Mesodermal cell (in vitro differentiated cells): Measurements from ENCODE around the gene VIPAS39. TPM values are rescaled to one million over a fixed set of nuclear protein-coding genes. Genes with fewer than 3 reads are reported as not detected.

Source experiments
- H3K27ac ChIP-seq: 2 replicates; pipeline ENCODE4 v1.7.0; 2013; ENCODE audit warnings: mild to moderate bottlenecking, low read depth, low read length, moderate library complexity; ENCODE audit not compliant: severe bottlenecking
- H3K36me3 ChIP-seq: 2 replicates; pipeline ENCODE4 v1.7.1; 2013; ENCODE audit warnings: mild to moderate bottlenecking, low read length, moderate library complexity; ENCODE audit not compliant: control insufficient read depth, insufficient read depth
- H3K4me1 ChIP-seq: one replicate; pipeline ENCODE4 v1.7.1; 2013; ENCODE audit warnings: mild to moderate bottlenecking, low read length; ENCODE audit not compliant: insufficient read depth, control insufficient read depth, poor library complexity, severe bottlenecking
- H3K4me3 ChIP-seq: 2 replicates; pipeline ENCODE4 v1.7.0; 2013; ENCODE audit warnings: low read length, control low read depth, mild to moderate bottlenecking; ENCODE audit not compliant: insufficient read depth, poor library complexity, severe bottlenecking; ENCODE audit errors: extremely low read depth
- H3K9me3 ChIP-seq: 2 replicates; pipeline ENCODE4 v1.7.1; 2013; ENCODE audit warnings: mild to moderate bottlenecking, low read length, moderate library complexity; ENCODE audit not compliant: control insufficient read depth
- WGBS, 2 experiments: methylation state at CpG; one replicate each; pipeline ENCODE4 v1.1.5; 2013; ENCODE audit warnings: missing lambda C conversion rate in 2 of 2; ENCODE audit not compliant: insufficient coverage in 2 of 2; 5-methylcytosine and 5-hydroxymethylcytosine counted together
- polyA plus RNA-seq, 2 experiments: library from polyadenylated mRNA; stranded (reverse); fragments of 50-300 nt; gene quantifications; one replicate each; pipeline ENCODE4 v1.2.3, GENCODE V29; 2013

The VIPAS39 gene
- 32.0 TPM for polyA plus RNA-seq (2013, experiment 1 of 2)
- 31.8 TPM for polyA plus RNA-seq (2013, experiment 2 of 2)

DNA sequence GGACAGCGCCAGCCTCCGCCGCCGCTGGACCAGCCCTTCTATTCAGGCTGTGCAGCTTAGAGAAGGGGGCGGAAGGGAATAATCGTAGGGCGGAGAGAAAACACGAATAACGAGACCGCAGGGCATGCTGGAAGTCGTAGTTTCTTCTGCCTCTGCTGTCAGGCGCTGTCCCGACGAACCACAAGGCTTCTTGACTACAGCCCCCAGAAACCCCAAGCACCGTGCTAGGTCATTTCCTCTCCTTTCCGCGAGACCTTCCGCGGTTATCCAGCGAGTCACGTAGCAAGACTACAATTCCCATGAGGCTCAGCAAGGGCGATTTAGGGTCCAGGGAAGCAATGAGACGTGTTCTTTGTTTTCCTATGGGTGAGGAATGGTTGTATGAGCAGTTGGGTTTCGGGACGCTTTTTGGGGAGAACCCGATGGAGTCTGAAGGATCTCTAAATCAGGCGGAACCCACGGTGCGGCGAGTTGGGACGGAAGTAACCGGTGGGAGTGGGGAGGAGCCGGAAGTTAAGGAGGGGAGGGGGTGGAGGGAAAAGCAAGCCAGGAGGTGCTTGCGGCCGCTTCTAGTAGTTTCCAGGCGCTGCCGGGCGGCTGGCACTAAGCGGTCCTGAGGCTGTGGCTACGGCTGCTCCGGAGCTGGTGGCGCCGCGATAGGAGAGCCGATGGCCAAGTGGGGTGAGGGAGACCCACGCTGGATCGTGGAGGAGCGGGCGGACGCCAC lies at the start of gene VIPAS39, which contains the start of gene AHSA1:
Gene VIPAS39, minus strand, starts transcription at position 80 of the 727 bp plus-strand sequence. CDS start 3,499 bp downstream, outside the sequence.
Gene AHSA1, plus strand, starts transcription at position 572 of the 727 bp plus-strand sequence. Its CDS starts 97 bp downstream, at position 669.
- H3K27ac ChIP-seq = peak within 1 kb of the TSS; percentile 94
- H3K36me3 ChIP-seq = peaks cover 48% of the 10 kb centered on the region
- peaks cover 4% of the 10 kb centered on the region for H3K4me1 ChIP-seq
- no peaks in the 10 kb centered on the region for H3K9me3 ChIP-seq
- 0% methylated on average over 27 to 44 of the region's 50 CpGs for WGBS, 2 experiments
- H3K4me3 ChIP-seq = peak within 1 kb of the TSS; percentile 96

DNA sequence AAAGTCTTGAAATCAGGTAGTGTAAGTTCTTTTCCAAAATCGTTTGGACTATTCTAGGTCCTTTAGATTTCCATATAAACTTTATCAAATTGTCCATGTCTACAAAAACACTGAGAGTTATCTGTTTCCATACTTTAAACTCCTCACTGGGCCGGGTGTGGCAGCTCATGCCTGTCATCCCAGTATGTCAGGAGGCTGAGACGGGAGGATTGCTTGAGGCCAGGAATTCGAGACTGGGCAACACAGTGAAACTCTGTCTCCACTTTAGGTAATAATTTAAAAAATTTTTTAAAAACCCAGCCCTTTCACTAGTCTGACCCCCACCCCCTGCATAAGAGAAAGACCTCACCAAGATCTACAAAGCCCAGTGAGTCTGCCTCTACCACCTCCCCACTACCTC lies 47.6 kb upstream of the VIPAS39 start:
- Histone ChIP-seq H3K4me1 (peaks cover 8% of the 10 kb centered on the region), H3K27ac (no peak overlapping the region), H3K36me3 (peaks cover 25% of the 10 kb centered on the region), H3K4me3 (no peak overlapping the region), H3K9me3 (no peaks in the 10 kb centered on the region)
- 89 to 100% methylated on average over 2 to 3 of the region's 4 CpGs for WGBS, 2 experiments

DNA sequence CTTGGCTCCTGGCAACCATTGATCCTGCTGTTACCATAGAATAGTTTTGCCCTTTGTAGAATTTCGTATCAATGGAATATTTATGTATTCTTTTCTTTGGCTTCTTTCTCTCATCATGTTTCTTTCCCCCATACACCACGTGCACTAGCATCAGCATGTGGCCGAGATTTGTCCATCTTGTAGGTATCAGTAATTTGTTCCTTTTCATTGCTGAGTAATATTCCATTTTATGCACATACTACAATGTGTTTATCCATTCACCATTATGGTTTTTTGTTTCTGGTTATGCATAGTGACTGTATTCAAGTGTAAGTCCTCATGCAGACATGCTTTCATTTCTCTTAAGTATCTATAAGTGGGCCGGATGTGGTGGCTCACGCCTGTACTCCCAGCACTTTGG lies 45.7 kb upstream of the VIPAS39 start:
- WGBS, 2 experiments = 100% methylated on average over 1 of the region's 5 CpGs
- Histone ChIP-seq H3K27ac (no peak overlapping the region), H3K9me3 (no peaks in the 10 kb centered on the region)

GRCh38 chr14:77502109-77502782 lies 44.8 kb upstream of the VIPAS39 start:
- no peaks in the 10 kb centered on the region for H3K9me3 ChIP-seq
- no peaks in the 10 kb centered on the region for H3K4me1 ChIP-seq
- WGBS, 2 experiments = 87 to 88% methylated on average over 8 to 9 of the region's 11 CpGs
- peaks cover 12% of the 10 kb centered on the region for H3K36me3 ChIP-seq
- no peak overlapping the region for H3K4me3 ChIP-seq
- no peak overlapping the region for H3K27ac ChIP-seq

More for the DNA sequence above, 45.7 kb upstream of the VIPAS39 start:
- H3K36me3 ChIP-seq = peaks cover 12% of the 10 kb centered on the region
- H3K4me3 ChIP-seq = no peak overlapping the region
- H3K4me1 ChIP-seq = no peaks in the 10 kb centered on the region

DNA sequence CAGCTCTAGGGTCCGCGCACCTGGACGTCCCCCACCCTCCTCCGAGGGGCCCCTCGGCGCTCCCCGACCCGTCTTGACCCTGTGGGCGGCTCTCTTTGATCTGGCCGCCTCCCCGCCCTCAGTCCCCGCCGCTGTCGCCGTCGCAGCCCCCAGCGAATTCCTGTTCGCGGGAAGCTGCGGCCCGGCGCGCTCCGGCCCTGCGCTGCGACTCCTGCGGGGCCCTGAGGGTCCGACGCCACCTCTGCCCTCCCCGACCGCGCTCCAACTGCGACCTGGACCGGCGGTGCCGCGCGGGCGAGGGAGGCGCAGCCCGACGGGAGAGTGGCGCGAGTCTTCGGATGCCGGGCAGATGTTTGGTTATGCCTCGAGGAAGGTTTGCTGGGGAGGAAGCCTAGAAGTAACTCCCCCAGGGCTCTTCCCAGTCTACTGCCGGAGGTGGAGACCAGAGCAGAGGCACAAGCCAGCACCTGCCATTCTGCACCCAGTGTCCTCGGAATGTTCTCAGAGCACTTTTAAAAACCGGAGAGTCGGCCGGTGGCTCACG lies 41.7 kb upstream of the VIPAS39 start:
- H3K27ac ChIP-seq = no peak overlapping the region
- H3K4me1 ChIP-seq = no peaks in the 10 kb centered on the region
- H3K36me3 ChIP-seq = no peaks in the 10 kb centered on the region
- 8 to 9% methylated on average over 32 to 43 of the region's 53 CpGs for WGBS, 2 experiments
- peak overlapping the region; percentile 45 for H3K4me3 ChIP-seq
- H3K9me3 ChIP-seq = no peaks in the 10 kb centered on the region

DNA sequence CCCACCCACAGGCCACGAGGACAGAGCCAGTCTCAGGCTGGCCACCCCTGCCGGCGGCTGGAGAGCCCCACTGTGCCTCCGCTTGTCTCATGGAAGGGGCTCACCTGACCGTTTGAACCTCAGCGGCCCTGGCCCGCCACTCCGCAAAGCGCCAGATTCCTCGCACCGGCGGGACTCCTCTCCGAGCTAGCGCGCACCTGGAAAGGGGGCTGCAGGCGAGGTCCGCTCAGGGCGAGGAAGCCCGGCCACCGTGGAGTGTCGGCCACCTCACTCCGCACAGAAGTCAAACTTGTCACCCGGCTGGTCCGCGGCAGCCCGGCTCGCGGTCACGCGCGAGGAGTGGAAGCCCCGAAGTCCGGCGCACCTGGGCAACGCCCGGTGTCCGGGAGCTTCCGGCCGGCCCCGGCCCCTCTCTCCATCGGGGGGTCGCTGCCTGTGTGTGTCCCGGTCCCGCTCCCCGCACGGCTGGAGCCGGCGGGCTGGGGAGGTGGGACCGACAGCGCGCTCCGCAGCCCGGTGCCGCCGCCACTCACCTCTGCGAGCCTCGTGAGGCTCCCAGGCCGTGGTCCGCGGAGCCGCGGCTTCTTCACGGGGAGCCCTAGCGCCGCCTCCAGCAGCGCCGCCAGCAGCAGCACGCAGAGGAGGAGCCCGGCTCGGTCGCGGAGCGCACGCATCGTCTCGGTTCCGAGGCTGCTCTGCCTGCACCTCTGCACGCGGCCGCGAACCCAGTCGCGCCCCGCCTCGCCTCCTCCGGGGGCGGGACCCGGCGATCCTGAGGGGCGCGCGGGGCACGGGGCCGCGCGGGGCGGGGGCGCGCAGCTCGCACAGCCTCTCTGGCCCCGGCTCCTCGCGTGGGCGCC lies 40.9 kb upstream of the VIPAS39 start, which contains the start of gene ISM2:
Gene ISM2, minus strand, starts transcription at position 697 of the 860 bp plus-strand sequence. Its CDS starts 23 bp downstream, at position 674.
- H3K9me3 ChIP-seq = no peaks in the 10 kb centered on the region
- H3K36me3 ChIP-seq = no peaks in the 10 kb centered on the region
- H3K4me1 ChIP-seq = no peaks in the 10 kb centered on the region
- no peak within 1 kb of the TSS for H3K27ac ChIP-seq
- H3K4me3 ChIP-seq = peak within 1 kb of the TSS; percentile 45
- WGBS, 2 experiments = 2 to 3% methylated on average over 81 to 92 of the region's 104 CpGs

DNA sequence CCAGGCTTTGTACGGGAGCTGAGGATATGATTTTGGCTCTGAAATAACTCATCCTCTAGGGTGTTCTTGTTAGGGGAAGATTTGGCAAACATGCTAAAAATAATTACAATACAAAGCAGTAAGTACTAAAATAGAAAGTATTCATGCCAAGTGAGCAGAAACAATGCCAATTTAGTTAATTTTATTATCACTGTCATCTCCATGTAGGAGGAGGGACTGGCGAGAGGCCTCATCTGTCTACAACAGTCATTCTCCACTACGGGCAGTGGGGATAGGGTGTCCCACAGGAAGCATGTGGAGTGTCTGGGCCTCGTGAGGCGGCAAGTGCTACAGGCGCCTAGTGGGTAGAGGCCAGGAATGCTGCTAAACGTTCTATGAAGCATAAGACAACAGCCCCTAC lies 37.9 kb upstream of the VIPAS39 start:
- Histone ChIP-seq H3K4me3 (no peak overlapping the region), H3K4me1 (no peaks in the 10 kb centered on the region), H3K9me3 (no peaks in the 10 kb centered on the region), H3K27ac (no peak overlapping the region), H3K36me3 (no peaks in the 10 kb centered on the region)
- WGBS, 2 experiments = no CpG with 5 or more reads among the region's 7 CpGs

DNA sequence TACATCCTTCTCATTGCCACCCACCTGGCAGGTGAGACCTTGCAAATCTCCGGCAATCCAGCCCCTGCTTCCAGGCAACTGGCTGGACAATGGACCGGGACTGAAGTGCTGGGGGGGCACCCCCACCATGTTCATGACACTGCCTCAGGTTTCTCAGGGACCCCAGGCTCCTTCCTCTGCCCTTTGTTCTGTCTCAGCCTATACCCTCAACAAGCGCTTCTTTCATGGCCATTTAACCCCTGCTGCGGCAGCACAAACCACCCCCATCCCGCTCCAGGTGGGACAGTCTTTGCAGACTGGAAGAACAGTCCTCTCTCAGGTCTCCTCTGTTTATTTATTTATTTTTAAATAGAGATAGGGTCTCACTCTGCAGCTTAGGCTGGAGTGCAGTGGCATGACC lies 33.7 kb upstream of the VIPAS39 start:
- Histone ChIP-seq H3K4me1 (no peaks in the 10 kb centered on the region), H3K27ac (no peak overlapping the region), H3K4me3 (no peak overlapping the region), H3K9me3 (no peaks in the 10 kb centered on the region), H3K36me3 (no peaks in the 10 kb centered on the region)
- whole genome bisulfite sequencing, 2 experiments = 85 to 91% methylated on average over 3 to 4 of the region's 5 CpGs

DNA sequence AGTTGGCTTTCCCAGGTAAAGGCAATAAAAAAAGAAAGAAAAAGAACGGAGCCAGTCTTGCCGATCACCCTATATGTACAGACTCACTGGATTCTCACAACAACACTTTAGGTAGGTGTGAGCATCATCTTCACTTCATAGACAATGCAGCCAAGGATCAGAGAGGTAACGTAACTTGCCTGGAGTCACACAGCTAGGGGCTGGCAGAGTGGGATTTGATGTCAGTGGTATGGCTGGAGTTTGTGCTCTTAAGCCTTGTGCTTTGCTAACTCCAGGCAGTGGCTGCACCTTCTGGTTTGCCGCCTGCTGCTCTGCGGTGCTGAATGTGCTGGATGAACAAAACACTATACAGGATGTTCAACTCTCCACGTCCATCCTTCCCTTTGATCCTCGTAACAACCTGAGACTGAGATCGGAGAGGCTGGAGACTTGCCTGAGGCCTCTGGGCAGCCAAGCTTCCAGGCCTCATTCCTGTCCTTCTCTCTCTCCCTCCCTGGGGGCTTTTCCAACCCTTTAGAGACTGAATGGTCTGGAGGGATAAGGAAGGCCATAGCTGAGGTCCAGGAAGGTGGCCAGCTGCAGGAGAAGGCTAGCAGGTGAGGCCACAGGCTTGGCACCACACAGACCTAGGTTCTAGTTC lies 33.1 kb upstream of the VIPAS39 start:
- Histone ChIP-seq H3K4me1 (no peaks in the 10 kb centered on the region), H3K36me3 (no peaks in the 10 kb centered on the region), H3K27ac (no peak overlapping the region), H3K4me3 (no peak overlapping the region), H3K9me3 (no peaks in the 10 kb centered on the region)
- 85 to 96% methylated on average over 5 of the region's 8 CpGs for WGBS, 2 experiments

GRCh38 chr14:77489041-77489440 lies 31.6 kb upstream of the VIPAS39 start:
- Histone ChIP-seq H3K36me3 (no peaks in the 10 kb centered on the region), H3K27ac (no peak overlapping the region), H3K4me3 (no peak overlapping the region), H3K4me1 (no peaks in the 10 kb centered on the region), H3K9me3 (no peaks in the 10 kb centered on the region)
- WGBS, 2 experiments = 83 to 89% methylated on average over 4 to 5 of the region's 6 CpGs
